CD4-positive, alpha-beta T cell treated with Interleukin-17A for 1 hour (primary cell): ENCODE data around the gene TFCP2.

Source experiments
- DNase-seq: peaks from one replicate; pipeline ENCODE4 v3.0.0-alpha.2; 2020

Gene TFCP2

GRCh38 chr12:51197736-51198567 is 25.0 kb upstream of the TFCP2 start:
- DNase-seq = no peak

GRCh38 chr12:51196547-51196946 is 23.6 kb upstream of the TFCP2 start:
- DNase-seq = no peak

GRCh38 chr12:51195841-51196240 is 22.9 kb upstream of the TFCP2 start:
- DNase-seq = no peak

DNA sequence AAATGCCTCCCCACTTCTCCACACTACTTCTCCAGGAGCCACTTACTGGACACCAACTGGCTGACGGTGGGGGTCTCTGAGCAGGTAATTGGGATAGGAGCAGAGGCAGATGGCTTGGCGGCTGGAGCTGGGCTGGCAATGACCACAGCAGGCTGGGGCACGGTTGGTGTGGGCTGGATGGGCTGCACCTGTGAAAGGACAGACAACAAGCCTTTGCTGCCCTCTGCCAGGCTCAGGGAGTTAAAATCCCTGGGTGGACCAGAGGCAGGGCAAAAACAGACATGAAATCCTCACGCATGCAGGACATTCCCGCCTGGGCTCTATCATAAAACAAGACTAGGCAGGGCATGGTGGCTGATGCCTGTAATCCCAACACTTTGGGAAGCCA is 19.3 kb upstream of the TFCP2 start:
- DNase-seq = no peak

DNA sequence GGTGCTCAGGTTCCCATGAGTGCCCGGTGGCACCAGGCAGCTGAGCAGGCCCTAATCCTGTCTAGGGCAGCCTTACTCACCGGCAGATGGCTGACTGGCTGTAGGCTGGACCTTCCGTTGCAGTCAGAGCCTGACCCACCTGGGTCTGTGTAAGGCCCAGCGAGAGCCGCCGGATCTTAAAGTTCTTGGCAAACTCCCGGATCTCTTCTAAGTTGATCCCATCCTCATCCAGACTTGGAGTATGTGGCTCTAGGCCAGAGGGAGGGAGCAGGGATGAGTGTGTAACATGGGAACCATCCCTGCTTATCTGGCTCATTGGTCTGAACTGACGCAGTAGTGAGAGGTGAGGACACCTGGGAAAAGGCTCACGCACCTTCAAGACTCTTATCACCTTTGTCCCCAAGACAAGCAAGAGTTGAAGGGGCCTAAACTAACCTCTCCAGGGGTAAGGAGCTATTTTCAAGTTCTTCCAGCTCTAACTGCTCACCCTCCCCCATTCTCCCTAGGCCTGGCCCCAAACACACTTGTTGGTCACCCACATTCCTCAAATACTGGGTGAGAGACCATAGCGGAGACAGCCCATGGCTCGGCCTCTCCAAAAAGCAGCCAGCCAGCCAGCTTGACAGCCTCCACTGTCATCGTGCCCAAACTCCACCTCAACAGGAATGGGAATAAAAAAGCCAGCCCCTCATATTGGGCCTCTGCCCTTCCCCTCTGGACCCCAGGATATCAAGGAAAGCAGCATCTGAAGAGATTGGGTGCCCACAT is 18.8 kb upstream of the TFCP2 start:
- DNase-seq = no peak

DNA sequence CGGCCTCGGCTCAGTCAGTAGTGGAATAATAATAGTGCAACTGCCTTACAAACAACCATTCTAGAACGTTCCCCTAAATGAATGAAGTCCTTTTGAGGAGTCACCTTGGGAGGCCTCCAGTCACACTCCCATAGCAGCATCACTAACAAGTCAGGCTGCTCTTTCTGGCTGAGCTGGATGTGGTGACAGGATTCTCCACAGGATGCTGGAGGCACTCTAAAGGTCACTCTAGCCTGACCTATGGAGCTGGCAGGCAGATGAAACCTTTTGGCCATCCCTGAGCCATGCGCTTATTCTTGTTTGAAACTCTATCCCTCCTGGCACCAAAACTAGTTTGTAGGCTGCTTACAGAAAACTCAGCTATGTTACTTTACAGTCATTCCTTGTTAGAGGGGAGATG is 17.9 kb upstream of the TFCP2 start:
- no peak for DNase-seq

- no peak for DNase-seq
Observed at GRCh38 chr12:51189790-51190355, 16.9 kb upstream of the TFCP2 start.

- no peak for DNase-seq
Observed at GRCh38 chr12:51188359-51189051, 15.6 kb upstream of the TFCP2 start.

DNA sequence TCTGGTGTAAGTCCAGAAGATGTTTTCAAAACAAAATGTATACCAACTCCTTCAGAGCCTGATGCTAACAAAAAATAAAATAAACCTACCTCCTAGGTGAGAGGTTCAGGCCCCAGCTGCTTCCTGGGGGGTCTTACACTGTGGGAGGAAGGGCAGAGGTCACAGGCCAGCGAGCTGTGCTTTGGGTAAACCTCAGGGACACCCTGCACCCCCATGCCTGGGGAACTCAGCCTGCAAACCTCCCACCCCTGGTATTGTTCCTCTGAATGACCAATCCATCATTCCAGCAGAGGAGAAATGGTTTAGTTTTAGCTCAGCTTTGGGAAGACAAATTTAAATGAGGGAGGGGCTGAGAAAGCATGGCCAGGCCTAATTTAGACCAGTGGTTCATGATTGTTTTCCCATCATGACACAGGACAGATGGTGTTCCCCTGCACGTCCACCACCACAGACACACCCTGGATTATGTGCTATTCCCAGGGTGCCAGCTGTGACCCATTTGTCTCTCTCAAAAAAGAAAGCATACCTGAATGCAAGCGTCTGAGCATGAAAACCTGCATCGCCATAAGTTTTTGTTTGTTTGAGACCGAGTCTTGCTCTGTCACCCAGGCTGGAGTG is 14.5 kb upstream of the TFCP2 start:
- DNase-seq = no peak

DNA sequence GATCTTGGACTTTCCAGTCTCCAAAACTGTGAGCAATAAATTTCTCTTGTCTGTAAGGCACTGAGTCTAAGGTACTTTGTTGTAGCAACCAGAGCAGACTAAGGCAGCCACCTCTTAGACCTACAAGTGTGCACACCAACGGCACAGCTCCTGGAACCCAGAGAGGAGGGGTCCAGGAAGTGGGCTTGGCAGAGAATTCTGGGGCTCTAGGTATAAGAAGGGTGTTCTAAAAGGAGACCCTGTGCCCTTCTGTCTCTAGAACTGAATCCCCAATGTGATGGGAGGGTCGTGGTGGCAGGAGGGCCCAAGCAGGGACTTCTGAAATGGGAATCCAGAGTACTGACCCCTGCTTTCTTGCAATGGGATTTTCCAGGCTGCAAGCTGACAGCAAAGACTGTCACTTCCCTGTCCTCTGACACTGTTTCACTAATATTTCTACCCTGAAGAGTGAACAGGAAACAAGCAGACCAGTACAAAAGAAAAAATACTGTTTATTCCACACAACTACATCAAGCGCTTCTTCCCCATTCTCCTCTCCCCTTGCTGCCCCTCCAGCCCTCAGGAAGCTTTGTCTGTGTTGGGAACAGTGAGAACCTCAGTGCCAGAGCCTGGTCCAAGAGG is 13.6 kb upstream of the TFCP2 start:
- DNase-seq = no peak

DNA sequence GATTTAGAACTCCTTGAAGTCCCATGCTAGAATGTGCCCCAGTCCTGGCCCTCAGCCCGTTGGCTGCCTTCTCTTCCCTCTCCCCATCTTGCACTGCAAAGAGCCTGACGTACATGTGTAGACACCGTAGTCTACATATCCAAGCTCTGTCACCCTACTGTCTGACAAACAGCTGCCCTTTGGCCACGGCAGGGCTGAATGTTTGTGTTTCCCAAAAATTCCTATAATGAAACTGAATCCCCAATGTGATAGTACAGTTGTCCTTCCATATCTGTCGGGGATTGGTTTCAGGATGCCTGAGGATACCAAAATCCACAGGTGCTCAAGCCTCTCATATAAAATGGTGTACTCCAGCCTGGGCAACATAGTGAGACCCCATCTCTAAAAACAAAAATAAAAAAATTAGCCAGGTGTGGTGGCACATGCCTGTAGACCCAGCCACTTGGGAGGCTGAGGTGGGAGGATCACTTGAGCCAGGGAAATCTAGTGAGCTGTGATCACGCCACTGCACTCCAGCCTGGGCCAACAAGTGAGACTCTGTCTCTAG is 12.3 kb upstream of the TFCP2 start:
- no peak for DNase-seq

DNA sequence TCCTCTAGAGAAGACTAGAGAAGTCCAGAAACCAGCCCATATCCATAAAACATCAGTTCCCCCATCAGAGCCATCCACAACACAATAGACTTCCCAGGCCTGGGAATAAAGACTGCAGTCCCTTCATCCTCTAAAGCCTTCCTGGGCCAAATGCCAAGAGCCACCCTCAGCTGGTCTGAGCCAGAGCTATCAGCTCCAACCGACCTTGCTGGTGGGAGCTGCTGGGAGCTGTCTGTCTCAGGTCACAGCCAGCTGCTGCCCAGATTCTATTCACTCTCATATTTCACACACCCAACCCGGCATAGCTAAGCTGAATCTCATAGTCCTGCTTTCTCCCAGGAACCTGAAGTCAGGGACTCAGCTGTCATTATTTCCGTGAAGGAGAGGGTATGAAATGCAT is 10.9 kb upstream of the TFCP2 start:
- no peak for DNase-seq

DNA sequence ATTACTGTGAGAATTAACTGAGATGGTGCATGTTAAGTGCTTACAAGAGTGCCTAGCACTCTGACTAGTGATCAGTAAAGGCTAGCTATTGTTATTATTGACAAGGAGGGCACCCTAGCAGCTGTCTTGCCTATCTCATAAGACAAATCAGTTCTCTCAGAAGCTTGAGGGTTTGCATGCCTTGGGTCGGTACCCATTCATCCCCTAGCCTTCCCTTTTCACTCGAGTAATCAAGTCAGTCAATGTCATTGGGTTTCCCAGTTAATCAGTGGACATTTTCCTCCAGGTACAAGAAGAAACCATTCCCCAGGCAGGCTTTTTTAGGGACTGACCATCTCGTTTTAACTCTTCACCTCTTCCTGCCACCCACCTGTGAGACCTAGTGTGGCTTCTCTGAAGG is 10.4 kb upstream of the TFCP2 start:
- no peak for DNase-seq

GRCh38 chr12:51181558-51181957 is 8.6 kb upstream of the TFCP2 start:
- DNase-seq = no peak

DNA sequence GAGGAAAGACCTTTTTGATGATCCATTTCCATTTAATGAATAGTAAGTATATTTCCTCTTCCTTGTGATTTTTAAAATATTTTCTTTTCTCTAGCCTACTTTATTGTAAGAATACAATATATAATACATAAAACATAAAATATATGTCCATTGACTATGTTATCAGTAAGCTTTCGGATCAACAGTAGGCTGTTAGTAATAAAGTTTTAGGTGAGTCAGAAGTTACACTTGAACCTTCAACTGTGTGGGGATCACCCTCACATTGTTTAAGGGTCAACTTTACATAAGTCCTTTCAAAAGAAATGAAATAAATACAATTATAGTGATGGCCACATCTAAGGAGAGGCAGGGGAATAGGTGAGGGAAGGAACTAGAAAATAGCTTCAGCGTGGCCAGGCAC is 5.0 kb upstream of the TFCP2 start:
- DNase-seq = no peak

- DNase-seq = no peak
Observed at GRCh38 chr12:51174501-51174900, 1.6 kb upstream of the TFCP2 start.

DNA sequence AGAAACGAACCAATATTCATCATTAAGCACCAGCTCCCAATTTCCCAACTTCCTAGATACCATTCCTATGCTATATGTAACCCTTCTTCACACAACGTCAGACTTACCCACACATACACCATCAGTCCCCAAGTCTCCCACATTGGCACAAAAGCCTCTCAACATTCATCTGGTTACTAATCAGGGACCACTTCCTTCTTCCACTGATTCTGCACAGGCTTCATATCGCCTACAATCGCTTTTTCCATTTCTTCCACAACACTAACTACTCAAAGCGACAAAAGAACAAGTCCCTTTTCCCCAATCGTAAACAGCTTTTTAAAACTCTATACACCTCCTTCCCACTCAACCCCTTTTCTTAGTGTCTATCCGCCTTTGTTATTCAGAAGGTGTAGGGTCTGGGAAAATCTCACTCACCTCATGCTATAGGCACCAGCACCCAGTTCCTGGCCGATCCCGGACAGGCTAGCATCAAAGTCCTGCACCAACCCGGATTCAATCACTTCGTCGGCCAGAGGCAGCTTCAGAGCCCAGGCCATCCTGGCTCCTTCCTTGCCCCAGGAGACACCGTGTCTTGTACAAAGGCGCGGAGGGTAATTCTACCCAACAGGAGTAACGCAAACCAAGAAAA is 936 bp downstream of the TFCP2 start:
- peak; percentile 3 for DNase-seq

GRCh38 chr12:51163795-51164194 is 9.1 kb downstream of the TFCP2 start:
- no peak for DNase-seq

DNA sequence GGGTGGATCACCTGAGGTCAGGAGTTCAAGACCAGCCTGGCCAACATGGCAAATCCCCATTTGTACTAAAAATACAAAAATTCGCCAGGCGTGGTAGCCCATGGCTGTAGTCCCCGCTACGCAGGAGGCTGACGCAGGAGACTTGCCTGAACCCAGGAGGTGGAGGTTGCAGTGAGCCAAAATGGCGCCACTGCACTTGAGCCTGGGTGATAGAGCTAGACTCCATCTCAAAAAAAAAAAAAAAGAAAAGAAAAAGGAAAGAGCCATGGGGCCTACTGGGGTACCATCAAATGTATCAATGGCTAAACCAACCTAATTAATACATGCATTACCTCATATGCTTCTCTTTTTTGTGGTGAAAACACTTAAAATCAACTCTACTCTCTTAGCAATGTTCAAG is 10.7 kb downstream of the TFCP2 start:
- DNase-seq = no peak

DNA sequence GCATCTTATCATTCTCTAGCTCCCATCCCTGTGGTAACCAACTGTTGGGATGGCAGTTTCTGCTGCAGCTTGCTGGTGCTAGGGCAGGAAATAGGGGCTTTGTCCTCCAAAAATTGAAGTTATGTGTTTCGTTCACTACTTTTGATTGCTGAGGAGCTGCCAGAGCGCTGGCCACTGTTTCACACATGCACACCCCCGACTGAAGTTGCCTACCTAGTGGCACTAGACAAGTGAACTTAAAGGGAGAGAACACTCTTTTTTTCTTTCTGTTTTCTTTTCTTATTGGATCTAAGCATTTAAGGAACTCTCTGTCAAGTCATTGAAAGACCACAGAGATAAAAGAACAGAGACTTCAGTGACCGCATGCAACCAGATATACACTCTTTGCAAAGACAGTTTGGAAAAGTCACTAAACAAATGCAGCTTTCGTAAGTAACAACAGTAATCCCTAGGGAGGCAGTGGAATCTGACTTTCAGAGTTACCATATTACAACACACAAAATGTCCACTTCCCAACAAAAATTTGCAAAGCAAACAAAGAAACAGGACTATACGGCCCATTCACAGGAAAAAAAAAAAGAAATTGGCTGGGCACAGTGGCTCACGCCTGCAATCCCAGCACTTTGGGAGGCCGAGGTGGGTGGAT is 12.0 kb downstream of the TFCP2 start:
- no peak for DNase-seq

- no peak for DNase-seq
Observed at GRCh38 chr12:51156245-51156765, 16.6 kb downstream of the TFCP2 start.
